ENCODE measurements around the gene IL31. TPM values are rescaled to one million over a fixed set of nuclear protein-coding genes. Genes with fewer than 3 reads are reported as not detected.

The IL31 gene
- total RNA-seq, 1 donor from 2014 or later, result not detected

- no peak for DNase-seq (ENCODE audit: low read depth)
These were observed 15.2 kb downstream of the IL31 start for GRCh38 chr12:122158700-122159285.

GRCh38 chr12:122155705-122156104 is 18.3 kb downstream of the IL31 start:
- DNase-seq (ENCODE audit: low read depth), result no peak

- DNase-seq (ENCODE audit: low read depth), result no peak
These were observed 21.3 kb downstream of the IL31 start for GRCh38 chr12:122152754-122153153.

- no peak for DNase-seq (ENCODE audit: low read depth)
These were observed 23.8 kb downstream of the IL31 start for GRCh38 chr12:122150127-122150681.

GRCh38 chr12:122148657-122149056 is 25.4 kb downstream of the IL31 start:
- no peak for DNase-seq (ENCODE audit: low read depth)

GRCh38 chr12:122147514-122148290 is 26.3 kb downstream of the IL31 start:
- DNase-seq (ENCODE audit: low read depth), result peak; percentile 37

GRCh38 chr12:122145505-122146330 is 28.3 kb downstream of the IL31 start:
- no peak for DNase-seq (ENCODE audit: low read depth)

- DNase-seq (ENCODE audit: low read depth), result no peak
These were observed 29.1 kb downstream of the IL31 start for GRCh38 chr12:122144885-122145284.

GRCh38 chr12:122142857-122143256 is 31.2 kb downstream of the IL31 start:
- no peak for DNase-seq (ENCODE audit: low read depth)

GRCh38 chr12:122141911-122142725 is 31.9 kb downstream of the IL31 start:
- no peak for DNase-seq (ENCODE audit: low read depth)

GRCh38 chr12:122140467-122141257 is 33.4 kb downstream of the IL31 start:
- no peak for DNase-seq (ENCODE audit: low read depth)

GRCh38 chr12:122139941-122140340 is 34.1 kb downstream of the IL31 start:
- DNase-seq (ENCODE audit: low read depth), result no peak

- no peak for DNase-seq (ENCODE audit: low read depth)
These were observed 34.8 kb downstream of the IL31 start for GRCh38 chr12:122139266-122139665.

- DNase-seq (ENCODE audit: low read depth), result no peak
These were observed 35.4 kb downstream of the IL31 start for GRCh38 chr12:122138616-122139015.

- no peak for DNase-seq (ENCODE audit: low read depth)
These were observed 35.8 kb downstream of the IL31 start for GRCh38 chr12:122138181-122138580.

- DNase-seq (ENCODE audit: low read depth), result no peak
These were observed 36.3 kb downstream of the IL31 start for GRCh38 chr12:122137681-122138080.

- no peak for DNase-seq (ENCODE audit: low read depth)
These were observed 36.8 kb downstream of the IL31 start for GRCh38 chr12:122137229-122137628.

- DNase-seq (ENCODE audit: low read depth), result no peak
These were observed 38.5 kb downstream of the IL31 start for GRCh38 chr12:122135437-122136031.

GRCh38 chr12:122133192-122133950 is 40.6 kb downstream of the IL31 start:
- no peak for DNase-seq (ENCODE audit: low read depth)
